GM19025 (cell line): ENCODE measurements around the gene CCM2L.
A peak's percentile ranks its signal among the peaks of the same experiment; 100 is the strongest.
"Not testable (repeated sequence)": the region's sequence is repeated elsewhere in the genome, so short reads cannot be mapped to it uniquely, and the experiment has no call there.

Source experiments
- ATAC-seq: cut with Tn5 transposase; IDR thresholded peaks from one replicate; pipeline ENCODE4 v1.9.1; 2021; ENCODE audit warnings: mild to moderate bottlenecking, low read depth, moderate library complexity; ENCODE audit not compliant: unreplicated experiment

CCM2L gene

DNA sequence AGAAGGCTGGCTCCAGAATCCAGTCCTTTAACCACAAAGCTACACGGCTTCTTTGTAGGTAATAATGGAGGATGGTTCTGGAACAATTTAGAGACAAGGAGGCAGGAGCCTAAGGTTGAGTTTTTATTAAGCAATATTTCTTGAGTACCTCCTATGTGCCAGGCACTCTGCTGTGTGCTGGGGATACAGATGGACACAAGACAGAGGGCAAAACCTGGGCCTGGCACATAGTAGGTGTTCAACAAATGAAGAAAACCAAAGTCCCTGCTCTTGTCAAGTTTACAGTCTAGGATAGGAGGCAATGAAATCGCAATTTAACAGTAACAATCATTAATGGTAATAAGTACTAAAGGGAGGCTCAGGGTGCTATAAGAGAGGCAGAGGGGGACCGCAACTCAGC lies 17.4 kb downstream of the CCM2L start:
- ATAC-seq = no peak

GRCh38 chr20:32028647-32029372 lies 18.6 kb downstream of the CCM2L start:
- ATAC-seq = no peak

DNA sequence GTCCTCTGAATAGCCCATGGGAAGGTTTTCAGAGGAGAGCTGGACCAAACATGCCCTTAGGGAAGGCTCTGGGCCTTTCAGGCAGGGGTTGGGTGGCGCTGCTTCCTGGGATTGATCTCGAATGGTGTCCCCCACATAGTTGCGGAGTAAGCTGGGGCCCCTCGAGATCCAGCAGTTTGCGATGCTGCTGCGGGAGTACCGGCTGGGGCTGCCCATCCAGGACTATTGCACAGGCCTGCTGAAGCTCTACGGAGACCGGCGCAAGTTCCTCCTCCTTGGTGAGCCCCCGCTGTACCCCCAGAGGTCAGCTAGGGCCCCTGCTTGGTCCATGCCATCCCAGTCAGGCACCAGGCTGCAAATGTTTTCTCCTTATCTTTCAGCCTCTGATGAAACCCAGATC lies 19.3 kb downstream of the CCM2L start:
- no peak for ATAC-seq

GRCh38 chr20:32031007-32031958 lies 21.0 kb downstream of the CCM2L start:
- ATAC-seq = no peak

GRCh38 chr20:32033316-32033715 lies 23.1 kb downstream of the CCM2L start:
- no peak for ATAC-seq

GRCh38 chr20:32033721-32034120 lies 23.5 kb downstream of the CCM2L start:
- not testable (repeated sequence) for ATAC-seq

DNA sequence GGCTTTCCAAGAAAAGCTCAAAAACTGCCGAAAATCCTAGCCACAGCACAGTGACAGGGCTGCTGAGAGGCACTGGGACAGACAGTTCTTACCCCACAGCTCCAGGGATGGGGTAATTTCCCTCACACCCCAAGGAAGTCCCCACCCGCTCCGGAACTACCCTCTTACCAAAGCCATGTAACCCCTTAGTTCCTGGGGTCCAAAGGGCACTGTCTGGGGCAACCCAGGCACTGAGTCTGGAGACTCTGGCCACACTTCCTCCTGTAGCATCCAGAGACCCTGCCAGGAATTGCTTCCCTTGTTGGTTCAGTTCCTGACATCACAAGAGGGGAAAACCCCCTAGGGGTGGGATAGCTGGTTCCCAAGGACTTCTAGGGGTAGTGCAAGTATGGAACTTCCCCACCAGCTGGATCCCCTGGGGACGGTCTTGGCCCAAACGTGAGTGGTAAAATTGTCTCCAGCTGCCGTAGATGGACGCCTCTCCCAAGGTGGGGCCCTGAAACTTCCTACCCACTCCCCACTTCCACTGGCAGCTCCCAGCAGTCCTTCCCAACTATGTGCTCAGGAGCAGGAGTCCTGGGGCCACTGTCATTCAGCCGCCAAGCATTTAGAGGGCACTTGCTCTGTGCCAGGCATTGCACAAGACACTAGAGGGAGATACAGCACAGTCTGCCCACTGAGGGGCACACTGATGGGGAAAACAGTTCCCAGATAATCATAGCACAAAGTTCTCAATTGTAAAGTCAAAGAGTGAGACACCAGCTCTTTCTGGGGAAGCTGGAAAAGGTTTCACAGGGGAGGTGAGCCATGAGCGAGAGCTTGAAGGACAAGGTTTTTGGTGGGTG lies 24.6 kb downstream of the CCM2L start:
- no peak for ATAC-seq

DNA sequence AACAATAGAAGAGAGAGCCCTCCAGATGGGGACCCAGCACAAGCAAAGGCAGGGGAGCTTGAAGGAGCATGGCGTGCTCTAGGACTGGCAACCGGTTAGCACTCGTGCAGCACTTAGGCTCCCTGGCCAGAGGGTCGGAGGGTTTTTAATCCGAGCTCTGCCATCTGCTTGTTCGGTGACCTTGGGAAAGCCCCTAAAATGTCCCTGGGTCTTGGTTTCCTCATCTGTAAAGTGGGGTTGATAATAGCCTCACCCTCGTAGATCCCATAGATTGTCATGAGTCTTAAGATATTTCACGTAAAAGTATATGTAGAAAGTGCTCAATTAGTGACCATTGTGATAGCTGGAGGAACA lies 25.2 kb downstream of the CCM2L start:
- no peak for ATAC-seq

DNA sequence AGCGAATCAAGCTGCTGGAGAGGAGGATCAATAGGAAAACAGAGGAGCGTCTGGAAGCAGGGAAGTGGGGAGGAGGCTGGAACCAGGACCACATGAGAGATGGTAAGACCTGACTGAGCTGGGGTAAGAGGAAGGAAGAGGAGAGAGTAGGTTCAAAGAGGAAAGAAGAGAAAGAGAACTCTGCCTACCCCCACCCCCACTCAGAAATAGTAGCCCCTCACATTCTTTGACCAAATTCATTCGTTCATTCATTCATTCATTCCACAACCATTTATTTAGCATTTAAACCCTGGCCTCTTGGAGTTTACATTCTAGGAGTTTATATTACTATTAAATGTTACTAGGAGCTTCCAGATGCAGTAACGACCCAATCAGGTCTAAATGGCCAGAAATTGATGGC lies 26.0 kb downstream of the CCM2L start:
- ATAC-seq = no peak

- no peak for ATAC-seq
Observed at GRCh38 chr20:32036716-32037485, 26.7 kb downstream of the CCM2L start.

- ATAC-seq = no peak
Observed at GRCh38 chr20:32037929-32038328, 27.7 kb downstream of the CCM2L start.

DNA sequence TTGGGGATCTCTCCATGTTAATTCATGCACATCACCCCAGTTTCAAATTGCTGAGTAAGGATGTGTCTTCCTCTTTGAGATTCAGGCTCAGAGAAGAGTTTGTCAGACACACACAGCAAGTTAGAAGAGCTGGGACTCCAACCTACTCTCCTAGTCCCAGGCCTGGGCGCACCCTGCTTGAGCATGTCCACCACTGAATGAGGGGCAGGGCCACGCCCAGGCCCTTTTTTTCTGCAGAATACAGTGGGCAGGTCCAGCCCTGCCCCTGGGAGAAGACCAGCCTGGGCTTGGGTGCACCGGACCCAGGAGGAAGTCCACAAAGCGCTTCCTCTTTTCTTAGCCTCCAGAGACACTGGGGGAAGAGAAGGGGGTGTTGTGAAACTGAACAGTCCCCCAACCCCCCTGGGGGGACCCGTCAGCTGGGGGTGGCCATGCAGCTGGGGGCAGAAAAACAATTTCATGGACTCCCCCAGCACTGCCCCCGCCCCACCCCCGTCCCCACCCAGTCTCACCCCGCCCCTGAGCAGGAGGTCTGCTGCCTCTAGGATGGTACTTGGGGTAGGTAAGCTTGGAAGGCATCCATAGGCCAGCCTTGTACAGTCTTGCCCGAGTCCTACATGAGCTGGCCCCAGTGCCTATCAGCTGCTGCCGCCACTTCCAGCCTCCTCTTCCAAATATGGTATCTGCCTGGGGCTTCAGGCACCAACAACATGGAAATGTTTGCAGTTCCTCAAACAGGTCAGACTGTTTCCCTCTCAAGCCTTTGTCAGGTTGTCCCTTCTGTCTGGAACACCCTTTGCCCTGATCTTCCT lies 30.1 kb downstream of the CCM2L start:
- ATAC-seq = peak; percentile 51

DNA sequence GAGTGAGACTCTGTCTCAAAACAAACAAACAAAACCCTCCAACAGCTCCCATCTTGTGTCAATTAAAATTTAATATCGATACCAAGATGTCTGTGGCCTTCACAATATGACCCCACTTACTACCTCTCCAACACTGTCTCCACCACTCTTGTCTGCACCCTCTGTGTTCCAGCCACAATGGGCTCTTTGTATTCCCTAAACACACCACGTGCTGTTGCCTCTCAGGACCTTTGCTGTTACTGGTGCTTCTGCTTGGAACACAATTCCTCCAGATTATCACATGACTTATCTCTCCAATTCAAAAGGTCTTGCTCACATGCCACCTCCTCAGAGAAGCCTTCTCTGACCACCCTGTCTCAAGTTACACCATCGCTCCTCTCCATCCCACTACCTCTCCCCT lies 35.8 kb downstream of the CCM2L start:
- no peak for ATAC-seq

- ATAC-seq = no peak
Observed at GRCh38 chr20:32050324-32050841, 40.1 kb downstream of the CCM2L start.

DNA sequence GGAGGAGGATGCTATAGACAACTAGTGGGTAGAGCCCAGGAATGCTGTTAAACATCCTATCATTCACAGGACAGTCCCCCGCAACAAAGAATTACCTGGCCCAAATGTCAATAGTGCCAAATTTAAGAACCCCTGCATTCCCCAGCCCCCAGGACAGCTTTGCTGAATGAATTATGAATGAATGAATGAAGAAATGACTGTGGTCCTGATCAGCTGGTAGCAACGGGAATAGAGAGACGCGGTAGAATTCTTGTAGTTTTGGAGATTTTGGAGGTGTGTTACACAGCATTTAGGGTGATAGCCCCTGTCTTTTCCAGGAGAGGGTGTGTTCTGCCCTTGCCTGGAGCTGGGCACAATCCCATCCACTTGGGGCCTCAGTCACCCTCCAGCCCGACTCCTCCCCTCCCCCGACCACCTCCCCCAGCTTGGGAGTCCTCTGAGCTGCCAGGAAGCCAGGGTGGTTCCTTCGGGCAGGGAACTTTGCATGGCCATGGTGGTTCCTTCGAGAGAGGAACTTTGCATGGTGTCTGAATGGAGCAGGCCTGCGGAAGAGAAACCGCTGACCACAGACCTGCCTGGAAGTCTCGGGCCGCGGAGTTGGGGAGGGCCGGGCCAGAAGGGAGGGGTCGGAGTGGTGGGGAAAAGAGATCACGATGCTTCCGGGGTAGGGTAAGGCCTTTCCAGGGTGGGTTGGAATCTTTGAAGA lies 40.8 kb downstream of the CCM2L start:
- ATAC-seq = no peak

DNA sequence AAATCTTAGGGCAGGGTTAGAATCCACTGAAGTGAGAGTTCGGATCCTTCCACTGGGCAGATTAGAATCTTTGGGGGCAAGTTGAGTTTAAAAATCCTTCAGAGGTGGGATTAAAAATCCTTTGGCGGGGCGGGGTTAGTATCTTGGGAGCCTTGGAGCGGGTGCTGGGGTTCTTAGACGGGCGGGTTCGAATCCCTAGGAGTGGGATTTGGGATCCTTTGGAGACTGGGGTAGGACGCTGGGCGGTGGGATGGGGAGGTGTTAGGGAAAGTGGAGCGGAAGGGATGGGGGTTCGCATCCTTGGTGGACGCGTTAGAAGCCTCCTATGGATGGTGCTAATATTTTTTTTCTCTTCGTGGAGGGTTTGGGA lies 41.5 kb downstream of the CCM2L start:
- no peak for ATAC-seq

DNA sequence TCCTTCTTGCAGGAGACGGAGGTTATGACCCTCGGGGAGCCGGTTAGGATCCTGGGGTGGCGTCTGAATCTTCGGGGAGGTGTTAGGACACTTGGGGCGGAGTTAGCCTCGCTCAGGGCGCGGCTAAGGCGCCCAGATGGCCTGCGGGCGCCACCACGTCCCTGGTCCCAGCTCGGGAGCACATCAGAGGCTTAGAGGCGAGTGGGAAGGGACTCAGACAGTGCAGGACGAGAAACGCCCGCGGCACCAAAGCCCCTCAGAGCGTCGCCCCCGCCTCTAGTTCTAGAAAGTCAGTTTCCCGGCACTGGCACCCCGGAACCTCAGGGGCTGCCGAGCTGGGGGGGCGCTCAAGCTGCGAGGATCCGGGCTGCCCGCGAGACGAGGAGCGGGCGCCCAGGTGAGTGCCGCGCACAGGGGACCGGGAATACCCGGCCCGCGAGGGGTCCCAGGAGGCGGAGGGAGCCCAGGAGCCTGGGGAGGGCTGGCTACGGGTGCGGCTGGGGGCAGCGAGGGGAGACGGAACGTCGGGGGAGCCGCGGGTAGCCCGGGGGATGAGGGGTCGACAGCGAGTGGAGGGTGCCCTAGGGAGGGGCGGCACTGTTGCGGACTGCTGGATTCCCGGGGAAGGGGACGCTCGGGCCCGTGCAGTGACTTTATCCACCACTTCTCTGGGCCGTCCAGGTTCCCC lies 42.0 kb downstream of the CCM2L start, which contains the start of gene HCK:
Gene HCK (plus strand): TSS at position 153 of the 688 bp plus-strand sequence.
- ATAC-seq = no peak
